SW480 (cell line): ENCODE results near the gene PSMD8.
A peak's percentile ranks its signal among the peaks of the same experiment; 100 is the strongest.
"Not testable (repeated sequence)": the region's sequence is repeated elsewhere in the genome, so short reads cannot be mapped to it uniquely, and the experiment has no call there.

Experiments
- DNase-seq: peaks from one replicate; pipeline ENCODE4 v3.0.0-alpha.2; 2016; ENCODE audit warnings: low spot score

The PSMD8 gene

DNA sequence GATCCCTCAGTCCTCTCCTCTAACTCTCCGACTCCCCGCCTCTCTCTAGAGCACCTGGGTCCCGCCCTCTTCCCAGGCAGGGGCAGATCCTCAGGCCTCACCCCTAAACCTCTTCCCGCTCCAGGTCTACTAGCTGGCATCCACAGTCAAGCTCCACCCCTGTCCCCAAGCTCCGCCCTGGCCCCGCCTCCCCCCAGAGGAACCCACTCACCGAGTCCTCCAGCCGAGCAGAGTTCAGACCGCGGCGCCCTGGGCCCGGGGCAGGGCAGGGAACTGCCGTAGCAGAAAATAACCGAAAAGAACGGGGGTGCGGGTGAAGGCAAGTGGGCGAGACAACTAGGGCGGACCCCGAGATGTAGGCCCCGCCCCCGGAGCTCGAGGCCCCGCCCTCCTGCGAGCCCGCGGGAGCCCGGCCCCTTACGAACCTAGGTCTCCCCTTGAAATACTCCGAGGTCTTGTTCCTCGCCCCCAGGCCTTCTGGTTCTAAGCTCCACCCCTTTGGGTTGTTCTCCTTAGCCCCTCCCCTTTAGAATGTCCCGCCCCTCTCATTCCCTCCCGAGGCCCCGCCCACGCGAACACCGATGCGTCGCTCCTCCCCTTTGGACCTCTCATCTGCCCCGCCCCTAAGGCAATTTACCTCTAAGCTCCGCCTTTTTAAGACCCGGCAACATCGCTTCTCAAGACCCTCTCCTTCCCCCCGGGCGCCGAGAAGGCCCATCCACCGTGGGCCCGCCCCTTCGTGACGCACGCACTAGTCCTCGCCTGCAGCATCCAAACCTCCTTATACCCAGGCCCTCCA lies 13.4 kb downstream of the PSMD8 start, which contains the start of gene GGN:
Gene GGN (minus strand): TSS at position 485 of the 799 bp plus-strand sequence. CDS start 773 bp downstream, outside the sequence.
- peak; percentile 97 for DNase-seq

DNA sequence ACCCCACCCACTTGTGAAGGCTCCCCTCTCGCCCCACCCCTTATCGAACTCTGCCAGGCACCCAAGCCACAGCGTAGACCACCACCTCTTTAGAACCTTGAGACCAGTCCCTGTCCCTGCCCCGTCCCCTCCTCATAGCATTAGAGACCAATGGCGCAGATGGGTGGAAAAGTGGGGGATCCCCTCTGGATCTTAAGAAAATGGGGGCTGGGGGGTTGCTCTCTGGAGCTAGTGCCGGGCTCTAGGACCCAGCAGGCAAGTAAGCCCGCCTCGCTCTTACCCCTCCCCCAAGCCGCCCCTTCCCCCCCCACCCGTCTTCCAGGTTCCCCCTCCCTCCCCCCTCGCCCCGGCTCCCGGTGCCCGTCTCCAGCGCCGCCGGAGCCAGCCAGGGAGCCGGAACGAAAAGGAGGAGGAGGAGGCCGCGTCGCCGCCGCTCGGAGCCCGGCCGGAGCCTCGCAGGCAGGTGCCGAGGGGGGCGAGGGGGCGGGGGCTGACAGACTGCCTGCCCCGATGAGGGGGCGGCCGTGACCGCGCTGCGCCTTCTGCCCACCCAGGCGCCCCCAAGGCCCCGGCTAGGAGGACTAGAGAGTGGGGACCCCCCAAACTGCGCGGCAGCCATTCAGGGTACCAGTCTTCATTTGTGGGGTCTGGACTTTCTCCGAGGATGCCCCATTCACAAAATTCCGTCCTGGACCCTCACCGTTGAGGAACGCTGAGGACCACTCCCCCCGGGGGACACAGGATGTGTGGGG lies 14.2 kb downstream of the PSMD8 start, which contains the start of gene SPRED3:
Gene SPRED3 (plus strand): TSS at position 349 of the 752 bp plus-strand sequence. CDS start 1,606 bp downstream, outside the sequence.
- DNase-seq, result peak; percentile 43

DNA sequence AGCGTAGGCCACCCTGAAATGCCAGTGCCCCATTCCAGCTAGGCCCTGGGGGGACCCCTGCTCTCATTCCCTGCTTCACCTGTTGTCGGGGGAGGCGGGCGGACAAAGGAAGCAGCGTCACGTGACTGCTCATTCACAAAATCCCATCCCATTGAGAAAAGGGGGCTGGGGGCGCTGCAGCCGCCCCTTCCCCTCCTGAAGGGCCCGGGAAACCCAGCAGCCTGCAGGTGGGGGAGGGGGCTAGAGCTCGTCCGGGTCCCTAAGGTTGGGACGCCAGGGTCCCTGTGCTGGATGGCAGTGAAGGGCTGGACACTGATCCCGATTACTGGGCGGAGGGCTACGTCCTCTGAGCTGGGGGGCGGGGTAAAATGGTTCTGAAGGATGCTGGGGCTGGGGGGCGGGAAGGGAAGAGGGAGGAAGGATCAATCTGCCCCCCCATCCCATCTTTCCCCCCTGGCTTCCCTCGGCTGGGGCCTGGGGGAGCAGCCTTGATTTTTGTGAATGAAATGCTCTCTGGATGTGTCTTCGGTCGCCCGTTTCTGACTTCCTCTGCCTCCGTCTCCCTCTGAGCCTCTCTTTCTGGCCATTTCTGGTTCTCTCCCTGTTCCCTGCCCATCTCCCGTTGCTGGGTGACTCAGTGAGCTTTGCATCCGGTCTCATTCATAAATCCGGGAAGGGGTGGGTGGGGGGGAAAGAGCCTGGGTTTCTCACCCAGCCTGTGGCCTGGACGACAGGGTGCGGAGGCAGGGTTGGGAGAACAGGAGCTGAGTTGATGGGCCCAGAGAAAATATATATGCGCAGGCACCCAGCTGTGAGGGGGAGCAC lies 14.9 kb downstream of the PSMD8 start:
- peak; percentile 57 for DNase-seq

DNA sequence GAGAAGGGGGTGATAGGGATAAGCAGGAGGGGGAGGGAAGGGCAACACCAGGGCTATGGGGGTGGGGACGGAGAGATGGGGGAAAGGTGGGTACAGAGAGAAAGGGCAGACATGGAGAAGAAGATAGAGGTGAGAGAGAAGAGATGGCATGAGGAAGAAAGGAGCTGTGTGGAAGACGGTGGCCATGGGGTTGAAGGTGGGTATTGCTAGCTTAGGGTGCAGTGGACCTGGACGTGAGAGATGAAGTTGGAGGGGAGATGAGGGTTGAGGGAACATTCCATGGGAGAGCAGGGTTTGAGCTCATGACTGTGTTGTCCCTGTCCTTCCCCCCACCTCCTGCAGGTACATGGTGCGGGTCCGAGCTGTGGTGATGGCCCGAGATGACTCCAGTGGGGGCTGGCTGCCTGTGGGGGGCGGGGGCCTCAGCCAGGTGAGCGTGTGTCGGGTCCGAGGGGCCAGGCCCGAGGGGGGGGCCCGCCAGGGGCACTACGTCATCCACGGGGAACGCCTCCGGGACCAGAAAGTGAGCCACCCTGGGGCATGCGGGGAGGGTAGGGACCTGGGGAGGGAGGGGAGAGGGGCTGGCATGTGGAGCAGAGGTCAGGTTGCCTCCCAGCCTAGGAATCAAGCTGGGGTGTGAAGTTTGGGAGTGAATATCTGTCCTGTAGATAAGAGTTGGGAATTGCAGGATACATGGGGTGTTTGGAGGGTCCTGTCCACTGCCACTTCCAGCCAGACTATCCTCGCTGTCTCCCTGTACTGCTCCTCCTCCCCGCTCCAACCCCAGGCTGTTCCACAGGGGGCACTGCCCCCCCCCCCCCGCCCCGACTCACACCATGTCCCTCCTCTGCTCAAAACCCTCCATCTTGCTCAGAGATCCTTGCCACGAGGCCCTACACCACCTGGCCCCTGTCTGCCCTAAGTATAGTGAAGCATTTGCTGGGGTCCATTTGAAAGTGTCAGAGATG lies 15.9 kb downstream of the PSMD8 start:
- no peak for DNase-seq

DNA sequence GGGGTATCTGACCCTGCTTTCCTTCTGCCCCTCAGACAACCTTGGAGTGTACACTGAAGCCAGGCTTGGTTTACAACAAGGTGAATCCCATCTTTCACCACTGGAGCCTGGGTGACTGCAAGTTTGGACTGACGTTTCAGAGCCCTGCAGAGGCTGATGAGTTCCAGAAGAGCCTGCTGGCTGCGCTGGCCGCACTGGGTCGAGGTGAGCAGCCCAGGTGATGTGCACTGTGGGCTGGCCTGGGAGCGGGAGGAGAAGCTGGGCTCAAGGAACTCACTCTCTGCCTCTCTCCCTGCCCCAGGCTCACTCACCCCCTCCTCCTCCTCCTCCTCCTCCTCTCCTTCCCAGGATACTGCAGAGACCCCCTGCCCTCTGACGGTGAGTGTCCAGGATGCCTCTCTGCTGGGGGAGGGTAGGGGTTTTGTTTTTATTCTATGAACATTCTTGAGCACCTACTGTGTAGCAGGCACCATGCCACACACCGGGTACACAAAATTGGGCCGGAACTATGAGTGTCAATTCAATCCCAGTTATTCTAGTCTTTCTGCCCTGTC lies 17.6 kb downstream of the PSMD8 start:
- no peak for DNase-seq

DNA sequence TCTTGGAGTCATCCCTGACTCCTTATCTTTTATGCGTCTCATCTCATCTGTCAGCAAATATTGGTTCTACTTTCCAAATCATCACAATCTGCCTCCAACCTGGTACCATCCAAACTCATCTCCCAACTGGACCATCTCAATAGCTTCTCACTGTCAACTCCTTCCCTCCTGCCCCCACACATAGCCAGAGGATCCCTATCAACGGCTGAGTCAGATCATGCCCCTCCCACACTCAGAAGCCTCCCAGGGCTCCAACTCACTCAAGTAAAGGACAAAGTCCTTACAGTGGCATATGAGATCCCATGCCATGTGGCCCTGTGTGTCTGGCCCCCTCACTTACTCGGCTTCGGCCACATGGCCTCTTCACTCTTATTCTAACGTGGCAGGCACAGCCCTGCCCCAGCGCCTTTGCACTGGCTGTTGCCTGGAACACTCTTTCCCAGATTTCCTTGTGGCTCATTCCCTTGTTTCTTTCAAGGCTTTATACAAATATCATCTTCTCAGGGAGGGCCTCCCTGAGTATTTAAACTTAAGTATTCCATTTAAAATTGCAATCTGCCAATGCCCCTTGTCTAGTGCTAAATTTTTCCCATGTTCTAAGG lies 18.4 kb downstream of the PSMD8 start:
- DNase-seq, result peak; percentile 52

DNA sequence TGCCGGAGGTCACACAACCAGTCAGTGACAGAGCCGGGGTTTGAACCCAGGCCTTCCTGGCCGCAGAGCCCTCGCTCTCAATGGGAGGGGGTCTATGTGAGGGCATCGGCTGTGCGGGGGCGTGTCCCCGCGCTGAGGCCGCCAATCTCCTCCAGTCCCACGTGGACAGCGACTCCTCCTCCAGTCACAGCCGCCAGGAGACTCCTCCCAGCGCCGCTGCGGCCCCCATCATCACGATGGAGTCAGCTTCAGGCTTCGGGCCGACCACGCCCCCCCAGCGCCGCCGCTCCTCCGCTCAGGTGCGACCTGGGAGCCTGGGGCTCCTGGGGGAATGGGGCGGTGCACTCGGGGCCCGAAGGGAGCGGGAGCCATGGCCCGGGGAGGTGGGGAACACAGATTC lies 20.1 kb downstream of the PSMD8 start:
- DNase-seq, result no peak

DNA sequence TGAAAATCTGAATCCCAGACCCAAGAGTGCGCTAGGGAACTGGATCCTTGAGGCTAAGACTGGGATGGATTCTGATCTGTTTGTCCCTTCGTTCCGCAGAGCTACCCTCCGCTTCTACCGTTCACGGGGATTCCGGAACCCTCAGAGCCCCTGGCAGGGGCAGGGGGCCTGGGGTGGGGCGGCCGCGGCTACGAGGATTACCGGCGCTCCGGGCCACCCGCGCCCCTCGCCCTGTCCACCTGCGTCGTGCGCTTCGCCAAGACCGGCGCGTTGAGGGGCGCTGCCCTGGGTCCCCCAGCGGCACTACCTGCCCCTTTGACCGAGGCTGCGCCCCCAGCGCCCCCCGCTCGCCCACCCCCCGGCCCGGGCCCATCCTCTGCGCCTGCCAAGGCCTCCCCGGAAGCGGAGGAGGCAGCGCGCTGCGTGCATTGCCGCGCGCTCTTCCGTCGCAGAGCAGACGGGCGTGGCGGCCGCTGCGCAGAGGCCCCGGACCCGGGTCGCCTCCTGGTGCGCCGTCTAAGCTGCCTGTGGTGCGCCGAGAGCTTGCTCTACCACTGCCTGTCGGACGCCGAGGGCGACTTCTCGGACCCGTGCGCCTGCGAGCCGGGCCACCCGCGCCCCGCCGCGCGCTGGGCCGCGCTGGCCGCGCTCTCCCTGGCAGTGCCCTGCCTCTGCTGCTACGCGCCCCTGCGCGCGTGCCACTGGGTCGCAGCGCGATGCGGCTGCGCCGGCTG lies 21.2 kb downstream of the PSMD8 start:
- no peak for DNase-seq

DNA sequence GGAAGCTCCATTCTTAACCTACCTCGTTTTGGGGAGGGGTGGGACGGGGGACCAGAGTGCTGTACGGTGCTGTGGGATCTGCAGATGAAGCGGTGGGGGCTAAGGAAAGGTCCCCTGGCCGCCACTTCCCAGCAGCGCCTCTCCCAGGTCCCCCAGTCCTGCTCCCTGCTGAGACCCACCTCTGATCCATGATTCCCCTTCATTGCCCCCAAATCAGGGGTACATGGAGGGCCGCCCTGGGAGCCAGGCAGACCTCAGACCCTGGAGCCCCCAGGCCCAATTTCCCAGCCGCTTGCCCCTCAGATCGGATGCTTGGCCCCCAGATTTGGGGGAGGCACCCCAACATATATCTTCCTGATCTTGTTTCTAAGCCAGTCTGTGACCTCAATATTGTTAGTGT lies 24.7 kb downstream of the PSMD8 start:
- no peak for DNase-seq

DNA sequence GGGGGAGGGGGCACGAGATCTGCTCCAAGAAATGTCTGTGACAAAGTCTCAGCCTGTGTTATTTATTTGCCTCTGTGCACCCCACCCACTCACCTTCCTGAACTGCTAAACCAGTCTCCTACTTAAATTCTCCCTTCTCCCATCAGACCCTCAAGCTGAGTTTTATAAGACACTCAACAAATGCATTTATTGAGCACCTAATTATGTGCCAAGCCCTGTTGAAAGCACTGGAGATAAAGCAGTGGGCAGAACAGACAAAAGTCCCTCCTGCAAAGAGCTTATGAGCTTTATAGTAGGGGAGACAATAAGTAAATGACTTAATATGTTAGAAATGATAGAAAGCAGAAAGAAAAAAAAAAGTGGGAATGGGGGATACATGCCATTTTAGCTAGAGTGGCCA lies 25.2 kb downstream of the PSMD8 start:
- no peak for DNase-seq

DNA sequence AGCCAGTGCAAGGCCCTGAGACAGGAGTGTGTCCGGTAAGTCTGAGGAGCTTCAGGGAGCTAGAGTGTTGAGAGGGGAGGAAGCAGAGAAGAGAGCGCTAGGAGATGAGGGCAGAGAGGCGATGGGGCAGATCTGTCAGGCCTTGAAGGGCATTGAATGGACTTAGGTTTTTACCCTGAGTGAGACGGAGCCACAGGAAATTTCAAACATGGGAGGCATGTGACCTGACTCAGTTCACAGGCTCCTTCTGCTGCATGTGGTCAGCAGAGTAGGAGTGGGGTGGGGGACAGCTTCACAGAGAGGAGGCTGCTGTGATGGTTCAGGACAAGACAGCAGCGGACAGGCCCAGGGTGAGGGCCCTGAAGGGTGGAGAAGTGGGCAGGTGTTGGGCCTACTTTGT lies 26.0 kb downstream of the PSMD8 start:
- DNase-seq, result no peak

DNA sequence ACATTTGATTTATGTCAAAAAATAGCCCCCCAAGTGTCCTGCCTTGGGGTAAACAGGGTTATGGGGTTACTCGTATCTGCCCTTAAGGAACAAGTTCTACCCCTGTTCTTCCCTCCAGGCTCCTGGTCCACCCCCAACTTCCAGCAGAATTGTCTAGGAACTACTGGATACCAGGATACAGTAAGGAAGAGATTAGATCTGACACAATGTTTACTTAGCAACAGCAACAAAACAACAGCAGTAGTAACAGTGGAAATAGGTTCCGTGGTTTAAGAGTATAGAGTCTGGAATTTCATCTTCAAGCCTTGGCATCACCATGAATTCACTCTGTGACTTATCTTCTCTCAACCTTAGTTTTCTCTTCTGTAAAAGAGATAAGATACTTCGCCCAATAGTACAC lies 26.8 kb downstream of the PSMD8 start:
- peak; percentile 59 for DNase-seq

DNA sequence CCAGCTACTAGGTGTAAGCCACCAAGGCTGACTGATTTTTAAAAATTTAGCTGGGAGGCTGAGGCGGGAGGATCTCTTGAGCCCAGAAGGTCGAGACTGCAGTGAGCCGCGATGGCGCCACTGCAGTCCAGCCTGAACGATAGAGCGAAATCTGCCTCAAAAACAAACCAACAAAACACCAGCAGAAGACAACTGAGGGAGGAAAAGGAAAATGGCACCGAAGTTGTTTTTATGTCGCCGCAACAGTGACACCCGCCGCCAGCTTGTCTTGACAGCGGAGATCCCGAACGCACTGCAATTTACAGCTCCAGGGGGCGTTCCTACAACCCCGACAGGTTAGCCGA lies 28.2 kb downstream of the PSMD8 start:
- no peak for DNase-seq

DNA sequence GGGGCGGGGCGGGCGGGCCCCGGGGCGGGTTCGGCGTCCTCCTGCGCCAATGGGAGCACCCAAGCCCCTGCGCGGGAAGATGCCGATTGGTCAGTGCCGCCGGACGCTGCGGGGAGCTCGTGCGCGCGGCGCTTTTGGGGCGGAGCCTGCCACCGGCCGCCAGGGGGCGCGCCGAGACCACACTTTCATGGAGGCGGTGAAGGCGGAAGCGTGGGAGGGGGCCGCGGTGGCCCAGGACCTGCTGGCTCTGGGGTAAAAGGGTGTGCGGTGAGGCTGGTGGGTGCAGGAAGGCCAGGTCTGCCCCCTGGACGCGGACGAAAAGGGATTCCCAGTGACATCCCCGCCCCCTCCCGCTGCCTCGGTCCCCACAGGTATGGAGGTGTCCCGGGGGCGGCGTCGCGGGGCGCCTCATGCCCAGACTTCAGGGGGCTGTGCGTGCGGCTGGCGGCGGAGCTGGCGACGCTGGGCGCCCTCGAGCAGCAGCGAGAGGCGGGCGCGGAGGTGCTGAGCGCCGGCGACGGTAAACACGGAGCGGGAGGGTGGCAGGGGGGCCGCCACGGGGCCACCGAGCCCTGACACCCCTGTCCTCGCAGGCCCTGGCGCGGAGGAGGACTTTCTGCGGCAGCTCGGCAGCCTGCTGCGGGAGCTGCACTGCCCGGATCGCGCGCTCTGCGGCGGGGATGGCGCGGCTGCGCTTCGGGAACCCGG lies 28.8 kb downstream of the PSMD8 start, which contains the start of gene FAM98C:
Gene FAM98C (plus strand): TSS at position 127 of the 708 bp plus-strand sequence. CDS start 61 bp downstream, at position 188.
- DNase-seq, result peak; percentile 98

DNA sequence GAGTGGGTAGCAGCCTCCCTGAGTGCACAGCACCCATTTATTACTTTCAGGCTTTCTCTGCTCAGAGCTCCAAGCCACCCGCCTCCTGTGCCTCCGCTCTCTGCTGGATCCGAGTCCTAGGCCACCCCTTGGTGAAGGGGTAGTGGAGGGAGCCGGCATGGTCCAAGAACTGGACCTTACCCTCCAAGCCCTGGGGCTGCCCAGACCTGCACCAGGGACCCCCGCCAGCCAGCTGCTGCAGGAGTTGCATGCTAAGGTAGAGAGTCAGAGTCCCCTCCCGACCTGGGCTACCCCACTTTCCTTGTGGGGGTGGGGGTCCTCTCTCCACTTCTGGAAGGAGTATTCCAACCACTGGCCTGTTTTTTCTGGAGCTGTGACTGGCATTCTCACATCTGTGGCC lies 30.5 kb downstream of the PSMD8 start:
- DNase-seq, result no peak

DNA sequence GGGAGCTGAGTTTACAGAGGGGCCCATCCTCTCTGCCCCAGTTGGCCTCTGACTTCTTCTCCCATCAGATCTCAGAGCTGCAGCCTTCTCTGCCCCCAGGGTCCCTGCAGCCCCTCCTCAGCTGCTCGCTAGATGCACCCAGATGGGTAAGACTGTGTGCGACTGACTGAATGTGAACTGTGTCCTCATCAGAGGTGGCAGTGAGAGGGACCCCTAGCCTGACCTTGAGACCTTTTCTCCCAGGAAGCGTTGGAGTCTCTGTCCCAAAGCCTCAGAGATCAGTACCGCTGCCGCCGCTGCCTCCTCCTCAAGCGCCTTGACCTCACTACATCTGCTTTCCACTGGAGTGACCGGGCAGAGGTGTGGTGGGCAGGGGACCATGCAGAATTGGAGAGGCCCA lies 30.9 kb downstream of the PSMD8 start:
- DNase-seq, result no peak

DNA sequence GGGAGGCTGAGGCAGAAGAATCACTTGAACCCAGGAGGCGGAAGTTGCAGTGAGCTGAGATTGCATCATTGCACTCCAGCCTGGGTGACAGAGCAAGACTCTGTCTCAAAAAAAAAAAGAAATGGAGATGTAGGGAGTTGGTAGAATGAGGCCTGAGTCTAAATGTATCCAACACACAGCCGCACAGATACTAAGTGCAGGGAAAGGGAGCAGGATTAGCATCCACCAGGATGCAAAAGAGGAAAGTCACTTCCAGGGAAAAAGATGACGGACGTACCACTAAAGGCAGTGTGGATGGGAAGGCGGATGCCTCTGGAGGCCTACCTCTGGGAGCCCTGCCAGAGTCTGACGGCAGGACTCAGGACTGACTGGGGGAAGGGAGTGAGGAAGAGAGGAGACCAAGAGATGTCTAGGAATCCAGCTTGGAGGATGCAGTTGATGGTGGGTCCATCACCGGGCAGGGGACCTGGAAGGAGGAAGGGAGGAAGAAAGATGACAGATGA lies 35.3 kb downstream of the PSMD8 start:
- DNase-seq, result no peak

DNA sequence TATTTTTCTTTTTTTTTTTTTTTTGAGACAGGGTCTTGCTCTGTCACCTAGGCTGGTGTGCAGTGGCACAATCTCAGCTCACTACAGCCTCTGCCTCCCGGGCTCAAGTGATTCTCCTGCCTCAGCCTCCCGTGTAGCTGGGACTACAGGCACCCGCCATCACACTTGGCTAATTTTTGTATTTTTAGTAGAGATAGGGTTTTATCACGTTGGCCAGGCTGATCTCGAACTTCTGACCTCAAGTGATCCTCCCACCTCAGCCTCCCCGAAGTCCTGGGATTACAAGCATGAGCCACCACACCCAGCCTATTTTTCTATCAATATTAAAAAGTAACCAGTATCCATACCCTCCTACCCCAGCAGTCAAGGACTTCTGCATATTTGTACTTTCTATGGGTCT lies 36.0 kb downstream of the PSMD8 start:
- DNase-seq, result not testable (repeated sequence)
